ENCODE measurements around the gene IL6ST.

GRCh38 chr5:55917402-55918086 is 77.2 kb downstream of the IL6ST start:
- TF ChIP-seq, protein P1, sequence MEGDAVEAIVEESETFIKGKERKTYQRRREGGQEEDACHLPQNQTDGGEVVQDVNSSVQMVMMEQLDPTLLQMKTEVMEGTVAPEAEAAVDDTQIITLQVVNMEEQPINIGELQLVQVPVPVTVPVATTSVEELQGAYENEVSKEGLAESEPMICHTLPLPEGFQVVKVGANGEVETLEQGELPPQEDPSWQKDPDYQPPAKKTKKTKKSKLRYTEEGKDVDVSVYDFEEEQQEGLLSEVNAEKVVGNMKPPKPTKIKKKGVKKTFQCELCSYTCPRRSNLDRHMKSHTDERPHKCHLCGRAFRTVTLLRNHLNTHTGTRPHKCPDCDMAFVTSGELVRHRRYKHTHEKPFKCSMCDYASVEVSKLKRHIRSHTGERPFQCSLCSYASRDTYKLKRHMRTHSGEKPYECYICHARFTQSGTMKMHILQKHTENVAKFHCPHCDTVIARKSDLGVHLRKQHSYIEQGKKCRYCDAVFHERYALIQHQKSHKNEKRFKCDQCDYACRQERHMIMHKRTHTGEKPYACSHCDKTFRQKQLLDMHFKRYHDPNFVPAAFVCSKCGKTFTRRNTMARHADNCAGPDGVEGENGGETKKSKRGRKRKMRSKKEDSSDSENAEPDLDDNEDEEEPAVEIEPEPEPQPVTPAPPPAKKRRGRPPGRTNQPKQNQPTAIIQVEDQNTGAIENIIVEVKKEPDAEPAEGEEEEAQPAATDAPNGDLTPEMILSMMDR (IDR thresholded peaks at IDR 0.05; ENCODE audit: borderline replicate concordance, extremely low read depth, low read length, poor library complexity, severe bottlenecking), result no peak
- TF ChIP-seq EZH2 (IDR thresholded peaks at IDR 0.05; ENCODE audit: borderline replicate concordance, low read depth, low read length, severe bottlenecking), result no peak
